ENCODE results near the gene SKI.

SKI gene

GRCh38 chr1:2356911-2357845 is 129.1 kb downstream of the SKI start:
- H3K27ac Mint-ChIP-seq: no peak overlapping the region

GRCh38 chr1:2358072-2358471 is 130.0 kb downstream of the SKI start:
- no peak for DNase-seq
- peaks cover 5% of the 10 kb centered on the region for H3K9me3 Mint-ChIP-seq
- no peak overlapping the region for H3K27ac Mint-ChIP-seq
- H3K4me3 Mint-ChIP-seq: no peak overlapping the region
- no peaks in the 10 kb centered on the region for H3K36me3 Mint-ChIP-seq (ENCODE audit: low read depth)
- H3K4me1 Mint-ChIP-seq (ENCODE audit: low read depth): no peaks in the 10 kb centered on the region
- H3K27me3 Mint-ChIP-seq: no peaks in the 10 kb centered on the region

More at GRCh38 chr1:2356911-2357845, 129.1 kb downstream of the SKI start:
- H3K9me3 Mint-ChIP-seq: peaks cover under 1% of the 10 kb centered on the region
- DNase-seq: no peak
- H3K27me3 Mint-ChIP-seq: no peaks in the 10 kb centered on the region
- no peaks in the 10 kb centered on the region for H3K36me3 Mint-ChIP-seq (ENCODE audit: low read depth)
- no peaks in the 10 kb centered on the region for H3K4me1 Mint-ChIP-seq (ENCODE audit: low read depth)
- H3K4me3 Mint-ChIP-seq: no peak overlapping the region

- no peaks in the 10 kb centered on the region for H3K27me3 Mint-ChIP-seq
- H3K36me3 Mint-ChIP-seq (ENCODE audit: low read depth): no peaks in the 10 kb centered on the region
- no peaks in the 10 kb centered on the region for H3K4me1 Mint-ChIP-seq (ENCODE audit: low read depth)
- peaks cover 8% of the 10 kb centered on the region for H3K9me3 Mint-ChIP-seq
- no peak for DNase-seq
- H3K27ac Mint-ChIP-seq: no peak overlapping the region
- H3K4me3 Mint-ChIP-seq: no peak overlapping the region
These were observed 130.8 kb downstream of the SKI start for GRCh38 chr1:2358651-2359640.
